HepG2 (cell line): Measurements from ENCODE around the gene PCGF6. TPM values are rescaled to one million over a fixed set of nuclear protein-coding genes. Genes with fewer than 3 reads are reported as not detected.

Source experiments
- DZIP1 ChIP-seq: sonication (generic); formaldehyde crosslinking; IDR thresholded peaks from 2 replicates; pipeline ENCODE4 v1.5.0; 2020; ENCODE audit warnings: mild to moderate bottlenecking, missing genetic modification reagents
- EP300 ChIP-seq, 3 experiments: sonication (generic) in 1 of 3; formaldehyde crosslinking in 1 of 3; IDR thresholded peaks; 2 replicates each; pipeline versions ENCODE4 v1.5.1 to v1.6.1; 2011 to 2020; ENCODE audit warnings: low read depth in 2 of 3, low read length in 2 of 3, borderline replicate concordance in 1 of 3, improper control_type of control experiment in 1 of 3, mild to moderate bottlenecking in 1 of 3, missing genetic modification reagents in 1 of 3, moderate library complexity in 1 of 3
- GABPA ChIP-seq, 2 experiments: IDR thresholded peaks; 2 replicates each; pipeline ENCODE4 v1.6.1; 2011 to 2016; ENCODE audit warnings: low read depth in 2 of 2, low read length in 1 of 2, missing biosample characterization in 1 of 2, missing genetic modification characterization in 1 of 2
- HOXA9 ChIP-seq: sonication (generic); formaldehyde crosslinking; IDR thresholded peaks from 2 replicates; pipeline ENCODE4 v1.8.1; 2022; ENCODE audit warnings: missing genetic modification reagents, mild to moderate bottlenecking, moderate library complexity, borderline replicate concordance
- ISL2 ChIP-seq: sonication (generic); formaldehyde crosslinking; IDR thresholded peaks from 2 replicates; pipeline ENCODE4 v1.5.0; 2020; ENCODE audit warnings: missing genetic modification reagents
- MAF1 ChIP-seq: sonication (generic); formaldehyde crosslinking; IDR thresholded peaks from 2 replicates; pipeline ENCODE4 v1.5.0; 2020; ENCODE audit warnings: missing genetic modification reagents, borderline replicate concordance
- NKX3-1 ChIP-seq: sonication (generic); formaldehyde crosslinking; IDR thresholded peaks from 2 replicates; pipeline ENCODE4 v1.5.0; 2020; ENCODE audit warnings: missing genetic modification reagents
- RCOR2 ChIP-seq: IDR thresholded peaks from 2 replicates; pipeline ENCODE4 v1.6.1; 2016; ENCODE audit warnings: missing biosample characterization, missing genetic modification reagents
- SNAPC4 ChIP-seq: sonication (generic); formaldehyde crosslinking; IDR thresholded peaks from 2 replicates; pipeline ENCODE4 v1.4.0; 2020; ENCODE audit warnings: mild to moderate bottlenecking, missing genetic modification reagents
- TCF12 ChIP-seq, 2 experiments: fragments of 450-650 bp in 1 of 2; sonication (generic) in 1 of 2; formaldehyde crosslinking in 1 of 2; IDR thresholded peaks; 2 replicates each; pipeline versions ENCODE4 v1.6.1 to v1.8.0; 2017 to 2022; ENCODE audit warnings: antibody characterized with exemption in 1 of 2, mild to moderate bottlenecking in 1 of 2, missing genetic modification reagents in 1 of 2, moderate library complexity in 1 of 2
- TEAD2 ChIP-seq: sonication (generic); formaldehyde crosslinking; IDR thresholded peaks from 2 replicates; pipeline ENCODE4 v1.9.0; 2021; ENCODE audit warnings: missing genetic modification reagents
- ZNF180 ChIP-seq: sonication (generic); formaldehyde crosslinking; IDR thresholded peaks from 2 replicates; pipeline ENCODE4 v1.4.0; 2020; ENCODE audit warnings: low read depth, missing genetic modification reagents, borderline replicate concordance
- ZNF724P ChIP-seq: sonication (generic); formaldehyde crosslinking; IDR thresholded peaks from 2 replicates; pipeline ENCODE4 v1.8.0; 2022; ENCODE audit warnings: missing genetic modification reagents, borderline replicate concordance
- polyA plus RNA-seq, 8 experiments: library from polyadenylated mRNA; depleted of rRNA in 3 of 8; stranded (reverse) in 7 of 8; unstranded in 1 of 8; fragments of >200 nt; fragmentation: Illumina TruSeq in 4 of 8; extraction: Trizol in 4 of 8; gene quantifications; 2 replicates each; pipeline versions ENCODE4 v1.2.1 to v1.2.3, GENCODE V29; 2011 to 2016; ENCODE audit warnings: low read depth in 4 of 8, missing spikeins in 1 of 8, mixed read lengths in 1 of 8; ENCODE audit not compliant: insufficient read depth in 1 of 8
- total RNA-seq, 5 experiments: library from RNA; depleted of rRNA; stranded (reverse); fragments of >200 nt; fragmentation: Illumina TruSeq; extraction: Trizol; gene quantifications; 2 replicates each; pipeline ENCODE4 v1.2.3, GENCODE V29; 2016; ENCODE audit warnings: low read depth in 1 of 5
- TF ChIP-seq, protein P1 (sequence below): sonication (generic); formaldehyde crosslinking; IDR thresholded peaks from 2 replicates; pipeline ENCODE4 v1.5.0; 2020; ENCODE audit warnings: mild to moderate bottlenecking, low read depth, missing genetic modification reagents, borderline replicate concordance
- TF ChIP-seq, protein P2 (sequence below): sonication (generic); formaldehyde crosslinking; IDR thresholded peaks from 2 replicates; pipeline ENCODE4 v1.5.0; 2020; ENCODE audit warnings: mild to moderate bottlenecking, missing genetic modification reagents, moderate library complexity
- TF ChIP-seq, protein P3 (sequence below): sonication (generic); formaldehyde crosslinking; IDR thresholded peaks from 2 replicates; pipeline ENCODE4 v1.4.0; 2020; ENCODE audit warnings: missing genetic modification reagents
- TF ChIP-seq, protein P4 (sequence below): sonication (generic); formaldehyde crosslinking; IDR thresholded peaks from 2 replicates; pipeline ENCODE4 v1.9.0; 2021; ENCODE audit warnings: missing genetic modification reagents, borderline replicate concordance

The PCGF6 gene
- total and polyA plus RNA-seq, 2 of the 13 experiments (the other 11 are each of a cell fraction or from before 2014, with no cell fraction given), result 5.2 to 19.4 TPM

DNA sequence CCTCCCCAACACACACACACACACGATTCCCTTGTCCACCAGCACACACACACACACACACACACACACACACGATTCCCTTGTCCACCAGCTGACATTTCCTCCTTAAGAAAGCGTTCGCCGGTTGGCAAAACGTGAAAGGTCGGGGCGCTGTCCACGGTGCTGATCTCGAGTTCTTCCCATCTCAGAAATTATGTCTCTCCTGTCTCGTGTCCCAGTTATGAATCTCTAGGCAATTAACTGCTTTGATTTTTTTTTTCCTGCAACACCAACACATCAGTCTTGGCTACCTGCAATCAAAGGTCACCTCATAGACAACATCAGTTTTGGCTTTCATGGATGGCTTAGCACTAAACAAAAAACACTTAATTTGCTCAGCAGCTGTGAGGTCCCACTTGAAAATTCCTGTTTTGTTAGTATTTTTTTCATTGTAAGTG is 72.1 kb downstream of the PCGF6 start (continued):
- TF ChIP-seq DZIP1, result no peak
- TF ChIP-seq, protein P1, sequence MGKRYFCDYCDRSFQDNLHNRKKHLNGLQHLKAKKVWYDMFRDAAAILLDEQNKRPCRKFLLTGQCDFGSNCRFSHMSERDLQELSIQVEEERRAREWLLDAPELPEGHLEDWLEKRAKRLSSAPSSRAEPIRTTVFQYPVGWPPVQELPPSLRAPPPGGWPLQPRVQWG (CRISPR knock-in tag), result no peak
- no peak for TF ChIP-seq TCF12 (IDR thresholded peaks at IDR 0.05)
- TF ChIP-seq TCF12 (CRISPR knock-in tag; IDR thresholded peaks at IDR 0.05), result no peak
- no peak for TF ChIP-seq ZNF724P (CRISPR knock-in tag)
- TF ChIP-seq, protein P2, sequence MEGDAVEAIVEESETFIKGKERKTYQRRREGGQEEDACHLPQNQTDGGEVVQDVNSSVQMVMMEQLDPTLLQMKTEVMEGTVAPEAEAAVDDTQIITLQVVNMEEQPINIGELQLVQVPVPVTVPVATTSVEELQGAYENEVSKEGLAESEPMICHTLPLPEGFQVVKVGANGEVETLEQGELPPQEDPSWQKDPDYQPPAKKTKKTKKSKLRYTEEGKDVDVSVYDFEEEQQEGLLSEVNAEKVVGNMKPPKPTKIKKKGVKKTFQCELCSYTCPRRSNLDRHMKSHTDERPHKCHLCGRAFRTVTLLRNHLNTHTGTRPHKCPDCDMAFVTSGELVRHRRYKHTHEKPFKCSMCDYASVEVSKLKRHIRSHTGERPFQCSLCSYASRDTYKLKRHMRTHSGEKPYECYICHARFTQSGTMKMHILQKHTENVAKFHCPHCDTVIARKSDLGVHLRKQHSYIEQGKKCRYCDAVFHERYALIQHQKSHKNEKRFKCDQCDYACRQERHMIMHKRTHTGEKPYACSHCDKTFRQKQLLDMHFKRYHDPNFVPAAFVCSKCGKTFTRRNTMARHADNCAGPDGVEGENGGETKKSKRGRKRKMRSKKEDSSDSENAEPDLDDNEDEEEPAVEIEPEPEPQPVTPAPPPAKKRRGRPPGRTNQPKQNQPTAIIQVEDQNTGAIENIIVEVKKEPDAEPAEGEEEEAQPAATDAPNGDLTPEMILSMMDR (CRISPR knock-in tag), result no peak
- TF ChIP-seq TEAD2 (CRISPR knock-in tag), result no peak
- TF ChIP-seq MAF1 (CRISPR knock-in tag), result no peak
- 0 out of 2 replicates have a peak, but pooled peaks have one; percentile 37 for TF ChIP-seq NKX3-1 (CRISPR knock-in tag)
- TF ChIP-seq ISL2, result no peak
- no peak for TF ChIP-seq EP300 (IDR thresholded peaks at IDR 0.05; ENCODE audit: low read depth in 2 of 2, low read length in 2 of 2)
- TF ChIP-seq EP300 (CRISPR knock-in tag; IDR thresholded peaks at IDR 0.05; ENCODE audit: borderline replicate concordance), result no peak
- TF ChIP-seq, protein P3, sequence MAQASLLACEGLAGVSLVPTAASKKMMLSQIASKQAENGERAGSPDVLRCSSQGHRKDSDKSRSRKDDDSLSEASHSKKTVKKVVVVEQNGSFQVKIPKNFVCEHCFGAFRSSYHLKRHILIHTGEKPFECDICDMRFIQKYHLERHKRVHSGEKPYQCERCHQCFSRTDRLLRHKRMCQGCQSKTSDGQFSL (CRISPR knock-in tag), result no peak
- TF ChIP-seq, protein P4, sequence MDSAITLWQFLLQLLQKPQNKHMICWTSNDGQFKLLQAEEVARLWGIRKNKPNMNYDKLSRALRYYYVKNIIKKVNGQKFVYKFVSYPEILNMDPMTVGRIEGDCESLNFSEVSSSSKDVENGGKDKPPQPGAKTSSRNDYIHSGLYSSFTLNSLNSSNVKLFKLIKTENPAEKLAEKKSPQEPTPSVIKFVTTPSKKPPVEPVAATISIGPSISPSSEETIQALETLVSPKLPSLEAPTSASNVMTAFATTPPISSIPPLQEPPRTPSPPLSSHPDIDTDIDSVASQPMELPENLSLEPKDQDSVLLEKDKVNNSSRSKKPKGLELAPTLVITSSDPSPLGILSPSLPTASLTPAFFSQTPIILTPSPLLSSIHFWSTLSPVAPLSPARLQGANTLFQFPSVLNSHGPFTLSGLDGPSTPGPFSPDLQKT (CRISPR knock-in tag), result no peak
- TF ChIP-seq HOXA9, result peak; percentile 60; the same call in 1 of the 2 replicates
- no peak for TF ChIP-seq ZNF180 (CRISPR knock-in tag)
- TF ChIP-seq RCOR2 (CRISPR knock-in tag), result no peak
- TF ChIP-seq SNAPC4, result no peak
- TF ChIP-seq GABPA (IDR thresholded peaks at IDR 0.05; ENCODE audit: low read depth, low read length), result no peak
- no peak for TF ChIP-seq GABPA (CRISPR knock-in tag; IDR thresholded peaks at IDR 0.05; ENCODE audit: low read depth)
